ENCODE data around the gene CLRN2. TPM values are rescaled to one million over a fixed set of nuclear protein-coding genes. Genes with fewer than 3 reads are reported as not detected.

CLRN2 gene
- total RNA-seq, 1 donor from 2014 or later, result not detected

DNA sequence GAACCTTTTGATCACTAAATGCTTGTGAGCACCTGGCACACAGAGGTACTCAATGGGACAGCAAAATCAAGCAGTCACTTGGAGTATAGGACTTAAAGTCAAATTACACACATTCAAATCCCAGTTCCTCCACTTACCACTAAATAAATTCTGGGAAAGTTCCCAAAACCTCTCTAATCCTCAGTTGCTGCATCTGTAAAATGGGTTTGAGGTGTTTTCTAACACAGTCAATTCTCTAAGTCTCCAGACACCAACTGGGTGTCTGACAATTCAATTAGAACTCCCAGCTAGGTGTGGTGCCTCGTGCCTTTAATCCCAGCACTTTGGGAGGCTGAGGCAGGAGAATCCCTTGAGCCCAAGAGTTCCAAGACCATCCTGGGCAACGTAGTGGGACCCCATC, 22.1 kb upstream of the CLRN2 start:
- Mint-ChIP-seq H3K9me3 (ENCODE audit: unreplicated experiment) (no peaks in the 10 kb centered on the region), H3K4me1 (ENCODE audit: low read depth, unreplicated experiment) (peaks cover 17% of the 10 kb centered on the region), H3K4me3 (ENCODE audit: unreplicated experiment) (no peak overlapping the region), H3K27me3 (ENCODE audit: unreplicated experiment) (peaks cover 2% of the 10 kb centered on the region), H3K27ac (ENCODE audit: unreplicated experiment) (no peak overlapping the region), H3K36me3 (ENCODE audit: unreplicated experiment) (no peaks in the 10 kb centered on the region)
- no peak for DNase-seq
- TF ChIP-seq, protein P1, sequence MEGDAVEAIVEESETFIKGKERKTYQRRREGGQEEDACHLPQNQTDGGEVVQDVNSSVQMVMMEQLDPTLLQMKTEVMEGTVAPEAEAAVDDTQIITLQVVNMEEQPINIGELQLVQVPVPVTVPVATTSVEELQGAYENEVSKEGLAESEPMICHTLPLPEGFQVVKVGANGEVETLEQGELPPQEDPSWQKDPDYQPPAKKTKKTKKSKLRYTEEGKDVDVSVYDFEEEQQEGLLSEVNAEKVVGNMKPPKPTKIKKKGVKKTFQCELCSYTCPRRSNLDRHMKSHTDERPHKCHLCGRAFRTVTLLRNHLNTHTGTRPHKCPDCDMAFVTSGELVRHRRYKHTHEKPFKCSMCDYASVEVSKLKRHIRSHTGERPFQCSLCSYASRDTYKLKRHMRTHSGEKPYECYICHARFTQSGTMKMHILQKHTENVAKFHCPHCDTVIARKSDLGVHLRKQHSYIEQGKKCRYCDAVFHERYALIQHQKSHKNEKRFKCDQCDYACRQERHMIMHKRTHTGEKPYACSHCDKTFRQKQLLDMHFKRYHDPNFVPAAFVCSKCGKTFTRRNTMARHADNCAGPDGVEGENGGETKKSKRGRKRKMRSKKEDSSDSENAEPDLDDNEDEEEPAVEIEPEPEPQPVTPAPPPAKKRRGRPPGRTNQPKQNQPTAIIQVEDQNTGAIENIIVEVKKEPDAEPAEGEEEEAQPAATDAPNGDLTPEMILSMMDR (IDR thresholded peaks at IDR 0.05; ENCODE audit: partially characterized antibody, unreplicated experiment), result no peak

DNA sequence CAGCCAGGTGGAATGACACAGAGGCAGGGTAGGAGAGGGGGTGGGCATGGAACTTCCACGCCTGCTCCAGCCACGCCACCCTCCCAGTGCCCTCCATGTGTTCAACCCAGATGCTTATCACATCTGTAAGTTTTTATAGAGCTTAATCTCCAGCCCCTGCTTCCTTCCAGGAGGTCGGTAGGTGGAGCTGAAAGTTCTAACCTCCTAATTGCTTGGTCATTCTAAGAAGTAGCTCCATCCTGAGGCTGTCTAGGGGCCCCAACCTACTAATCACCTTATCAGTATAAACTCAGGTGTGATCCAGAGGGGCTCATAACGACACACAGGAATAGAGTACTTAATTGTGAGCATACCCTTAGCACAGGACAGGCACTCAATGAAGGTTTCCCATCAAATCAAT, 21.3 kb upstream of the CLRN2 start:
- TF ChIP-seq, protein P1 (IDR thresholded peaks at IDR 0.05; ENCODE audit: partially characterized antibody, unreplicated experiment), result no peak
- Mint-ChIP-seq H3K9me3 (ENCODE audit: unreplicated experiment) (no peaks in the 10 kb centered on the region), H3K27ac (ENCODE audit: unreplicated experiment) (no peak overlapping the region), H3K36me3 (ENCODE audit: unreplicated experiment) (no peaks in the 10 kb centered on the region), H3K4me3 (ENCODE audit: unreplicated experiment) (no peak overlapping the region), H3K4me1 (ENCODE audit: low read depth, unreplicated experiment) (peaks cover 17% of the 10 kb centered on the region), H3K27me3 (ENCODE audit: unreplicated experiment) (peaks cover 2% of the 10 kb centered on the region)
- no peak for DNase-seq

DNA sequence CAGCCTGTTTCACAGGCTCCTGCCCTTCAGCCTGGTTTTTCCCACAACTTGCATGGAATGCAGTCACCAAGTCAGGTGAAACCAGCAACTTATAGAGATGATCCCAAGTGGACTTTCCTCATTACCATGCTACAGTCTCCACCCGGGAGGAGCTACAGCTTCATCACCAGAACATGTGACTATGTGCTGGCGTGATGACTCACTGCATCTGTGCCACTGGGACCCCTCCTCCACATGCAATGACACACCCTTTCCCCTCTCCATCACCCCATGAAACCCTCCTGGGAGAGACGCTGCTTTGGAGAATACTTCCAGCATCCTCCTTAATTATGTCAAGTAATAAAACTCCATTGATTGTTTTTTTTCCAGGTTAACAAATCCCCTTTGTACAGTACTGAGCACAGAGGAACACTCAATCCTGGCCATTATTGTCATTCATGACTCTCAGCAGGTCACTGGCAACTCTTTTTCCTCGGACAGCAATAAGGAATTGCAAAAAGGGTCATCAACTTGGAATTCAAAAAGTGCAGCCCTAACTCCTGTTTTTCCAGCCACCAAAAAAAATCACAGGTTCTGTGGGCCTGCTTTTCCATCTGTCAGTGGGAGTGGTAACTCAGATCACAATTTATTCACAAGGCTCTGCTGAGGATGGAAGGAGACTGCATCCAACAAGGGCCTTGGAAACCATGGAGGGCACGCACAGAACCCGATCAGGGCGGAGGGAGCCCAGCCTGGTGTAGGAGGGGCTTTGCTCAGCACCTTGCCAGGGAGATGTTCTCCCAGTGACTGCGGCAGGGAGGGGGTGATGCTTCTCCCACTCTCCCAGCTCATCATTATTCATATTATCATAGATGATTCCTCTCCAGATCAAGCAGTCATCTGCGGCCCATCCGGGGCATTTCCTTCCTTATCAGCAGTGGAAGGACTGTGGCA, 20.4 kb upstream of the CLRN2 start:
- peaks cover 17% of the 10 kb centered on the region for H3K4me1 Mint-ChIP-seq (ENCODE audit: low read depth, unreplicated experiment)
- no peaks in the 10 kb centered on the region for H3K9me3 Mint-ChIP-seq (ENCODE audit: unreplicated experiment)
- H3K4me3 Mint-ChIP-seq (ENCODE audit: unreplicated experiment), result no peak overlapping the region
- TF ChIP-seq, protein P1 (IDR thresholded peaks at IDR 0.05; ENCODE audit: partially characterized antibody, unreplicated experiment), result no peak
- no peaks in the 10 kb centered on the region for H3K36me3 Mint-ChIP-seq (ENCODE audit: unreplicated experiment)
- no peak for DNase-seq
- peak overlapping the region; percentile 1 for H3K27ac Mint-ChIP-seq (ENCODE audit: unreplicated experiment)
- peaks cover 2% of the 10 kb centered on the region for H3K27me3 Mint-ChIP-seq (ENCODE audit: unreplicated experiment)

DNA sequence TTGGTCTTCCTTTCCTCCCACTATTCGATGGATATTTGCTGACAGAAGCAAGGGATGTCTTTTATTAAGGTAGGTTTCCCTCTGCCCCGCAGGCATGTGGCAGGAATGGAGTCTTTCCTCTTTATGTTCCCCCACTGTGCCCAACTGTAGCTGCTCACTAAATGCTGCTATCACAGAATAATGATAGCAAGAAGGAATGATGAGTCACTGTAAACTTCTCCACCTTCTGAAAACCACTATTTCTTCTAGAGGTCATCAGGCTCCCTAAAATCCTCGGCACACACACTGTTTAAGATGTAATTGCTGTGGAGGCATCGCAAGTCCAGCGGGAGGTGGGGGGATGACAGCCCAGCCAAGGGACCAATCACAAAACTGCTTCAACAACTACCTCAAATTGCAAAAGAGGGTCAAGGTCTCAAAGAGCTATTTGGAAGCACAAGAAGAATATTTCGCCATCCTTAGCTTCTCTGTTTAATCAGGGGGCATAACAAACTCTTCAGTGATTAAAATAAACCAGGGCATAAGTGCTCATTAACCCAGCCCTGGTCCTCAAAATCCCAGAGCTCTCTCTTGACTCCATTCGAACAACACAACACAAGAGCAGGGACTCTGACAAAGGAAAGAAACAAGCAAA, 17.0 kb upstream of the CLRN2 start:
- Mint-ChIP-seq H3K9me3 (ENCODE audit: unreplicated experiment) (peaks cover 3% of the 10 kb centered on the region), H3K4me3 (ENCODE audit: unreplicated experiment) (no peak overlapping the region), H3K27ac (ENCODE audit: unreplicated experiment) (no peak overlapping the region), H3K36me3 (ENCODE audit: unreplicated experiment) (peaks cover 4% of the 10 kb centered on the region), H3K4me1 (ENCODE audit: low read depth, unreplicated experiment) (peaks cover 17% of the 10 kb centered on the region), H3K27me3 (ENCODE audit: unreplicated experiment) (peaks cover 5% of the 10 kb centered on the region)
- TF ChIP-seq, protein P1 (IDR thresholded peaks at IDR 0.05; ENCODE audit: partially characterized antibody, unreplicated experiment), result no peak
- DNase-seq, result no peak

DNA sequence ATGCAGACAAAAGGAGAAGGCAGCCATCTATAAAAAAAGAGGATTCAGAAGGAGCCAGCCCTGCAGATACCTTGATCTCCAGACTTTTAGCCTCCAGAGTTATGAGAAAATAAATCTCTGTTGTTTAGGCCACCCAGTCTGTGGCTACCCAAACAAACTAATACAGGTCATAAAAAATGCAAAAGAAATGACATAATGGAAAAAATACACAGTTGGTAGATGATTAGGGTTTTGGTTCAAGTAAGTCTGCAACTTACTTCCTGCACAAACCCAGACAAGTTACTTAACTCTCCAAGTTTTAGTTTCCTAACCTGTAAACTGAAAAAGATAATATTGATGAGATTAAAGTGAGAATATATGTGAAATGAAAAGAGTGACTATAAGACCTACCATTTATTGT, 14.4 kb upstream of the CLRN2 start:
- Mint-ChIP-seq H3K9me3 (ENCODE audit: unreplicated experiment) (peaks cover 3% of the 10 kb centered on the region), H3K27me3 (ENCODE audit: unreplicated experiment) (peaks cover 3% of the 10 kb centered on the region), H3K4me1 (ENCODE audit: low read depth, unreplicated experiment) (peaks cover 10% of the 10 kb centered on the region), H3K36me3 (ENCODE audit: unreplicated experiment) (peaks cover 4% of the 10 kb centered on the region), H3K27ac (ENCODE audit: unreplicated experiment) (no peak overlapping the region), H3K4me3 (ENCODE audit: unreplicated experiment) (no peak overlapping the region)
- TF ChIP-seq, protein P1 (IDR thresholded peaks at IDR 0.05; ENCODE audit: partially characterized antibody, unreplicated experiment), result no peak
- no peak for DNase-seq
